LNCaP clone FGC (cell line): ENCODE measurements around the gene DPF3.

ENCODE experiments used
- DNase-seq: peaks from one replicate; pipeline ENCODE4 v3.0.0-alpha.2; 2011; ENCODE audit warnings: low read depth
- H3K4me3 ChIP-seq: 2 replicates; pipeline ENCODE4 v1.5.1; 2011; ENCODE audit warnings: mild to moderate bottlenecking, low read depth, low read length, control low read depth
- CTCF ChIP-seq: IDR thresholded peaks from 2 replicates; pipeline ENCODE4 v1.5.1; 2012; ENCODE audit warnings: mild to moderate bottlenecking; ENCODE audit not compliant: control insufficient read depth, insufficient read depth; ENCODE audit errors: extremely low read depth

The DPF3 gene

GRCh38 chr14:72830786-72831594 lies 62.9 kb downstream of the DPF3 start:
- DNase-seq, result no peak
- no peak for TF ChIP-seq CTCF
- H3K4me3 ChIP-seq, result no peak overlapping the region

GRCh38 chr14:72830356-72830755 lies 63.5 kb downstream of the DPF3 start:
- TF ChIP-seq CTCF, result no peak
- no peak for DNase-seq
- no peak overlapping the region for H3K4me3 ChIP-seq

GRCh38 chr14:72828604-72829003 lies 65.3 kb downstream of the DPF3 start:
- no peak overlapping the region for H3K4me3 ChIP-seq
- DNase-seq, result no peak
- TF ChIP-seq CTCF, result no peak

GRCh38 chr14:72826039-72826438 lies 67.9 kb downstream of the DPF3 start:
- TF ChIP-seq CTCF, result no peak
- no peak overlapping the region for H3K4me3 ChIP-seq

GRCh38 chr14:72825486-72825885 lies 68.4 kb downstream of the DPF3 start:
- no peak for DNase-seq
- no peak for TF ChIP-seq CTCF
- no peak overlapping the region for H3K4me3 ChIP-seq

More at GRCh38 chr14:72826039-72826438, 67.9 kb downstream of the DPF3 start:
- no peak for DNase-seq

GRCh38 chr14:72824051-72824450 lies 69.8 kb downstream of the DPF3 start:
- no peak overlapping the region for H3K4me3 ChIP-seq
- TF ChIP-seq CTCF, result no peak
- DNase-seq, result no peak

- no peak for TF ChIP-seq CTCF
- H3K4me3 ChIP-seq, result no peak overlapping the region
- DNase-seq, result no peak
Observed at GRCh38 chr14:72822946-72823611, 70.8 kb downstream of the DPF3 start.
